ENCODE data around the gene MMP27.

GRCh38 chr11:102653744-102654291 is 51.8 kb downstream of the MMP27 start:
- no peak for TF ChIP-seq POLR2A (IDR thresholded peaks at IDR 0.05)
- no peak for TF ChIP-seq CTCF (IDR thresholded peaks at IDR 0.05)

Data from breast epithelium (tissue), 3 donors.